Activated T-cell treated with anti-CD3 and anti-CD28 coated beads for 24 hours (primary cell): ENCODE measurements around the gene COX6B1.
"Not testable (repeated sequence)": the region's sequence is repeated elsewhere in the genome, so short reads cannot be mapped to it uniquely, and the experiment has no call there.

ENCODE experiments used
- DNase-seq: peaks from one replicate; pipeline ENCODE4 v3.0.0-alpha.2; 2020; ENCODE audit warnings: low read depth

The COX6B1 gene

GRCh38 chr19:35633727-35634440 lies 14.2 kb upstream of the COX6B1 start:
- DNase-seq = no peak

GRCh38 chr19:35636651-35637050 lies 11.5 kb upstream of the COX6B1 start:
- no peak for DNase-seq

- no peak for DNase-seq
These were observed 11.0 kb upstream of the COX6B1 start for GRCh38 chr19:35637165-35637564.

GRCh38 chr19:35639321-35639639 lies 8.8 kb upstream of the COX6B1 start:
- no peak for DNase-seq

- DNase-seq = no peak
These were observed 8.3 kb upstream of the COX6B1 start for GRCh38 chr19:35639863-35640262.

- peak; percentile 22 for DNase-seq
These were observed 6.5 kb upstream of the COX6B1 start, which contains the start of gene ETV2 for GRCh38 chr19:35641515-35642151. ETV2 (plus strand) TSS chr19:35641745; CDS start chr19:35642461, 716 bp downstream.

GRCh38 chr19:35642312-35642711 lies 5.8 kb upstream of the COX6B1 start:
- no peak for DNase-seq

- no peak for DNase-seq
These were observed 5.3 kb upstream of the COX6B1 start for GRCh38 chr19:35642798-35643254.

- DNase-seq = peak; percentile 69
These were observed 4.6 kb upstream of the COX6B1 start for GRCh38 chr19:35643255-35644205.

- peak; percentile 95 for DNase-seq
These were observed 3.7 kb upstream of the COX6B1 start for GRCh38 chr19:35644206-35644986.

- DNase-seq = peak; percentile 74
These were observed 3.0 kb upstream of the COX6B1 start for GRCh38 chr19:35644987-35645679.

- DNase-seq = no peak
These were observed 2.2 kb upstream of the COX6B1 start for GRCh38 chr19:35645680-35646511.

GRCh38 chr19:35650581-35650980 lies 2.5 kb downstream of the COX6B1 start:
- DNase-seq = no peak

- not testable (repeated sequence) for DNase-seq
These were observed 6.7 kb downstream of the COX6B1 start for GRCh38 chr19:35654828-35655227.

GRCh38 chr19:35655600-35655999 lies 7.5 kb downstream of the COX6B1 start:
- DNase-seq = no peak

- no peak for DNase-seq
These were observed 8.6 kb downstream of the COX6B1 start for GRCh38 chr19:35656700-35657099.

GRCh38 chr19:35657904-35658700 lies 10.0 kb downstream of the COX6B1 start:
- DNase-seq = no peak

GRCh38 chr19:35661995-35662340 lies 13.8 kb downstream of the COX6B1 start:
- no peak for DNase-seq

GRCh38 chr19:35663981-35664380 lies 15.9 kb downstream of the COX6B1 start:
- no peak for DNase-seq

GRCh38 chr19:35665157-35665556 lies 17.0 kb downstream of the COX6B1 start:
- no peak for DNase-seq
